Transverse colon (tissue), 3 donors: ENCODE measurements around the gene MEAF6.

Source experiments
- EP300 ChIP-seq: sonication (generic); formaldehyde crosslinking; IDR thresholded peaks from one replicate; pipeline ENCODE4 v1.6.1; 2017; ENCODE audit warnings: antibody characterized with exemption, low read depth
- POLR2A ChIP-seq: fragments of 450-650 bp; IDR thresholded peaks from one replicate; pipeline ENCODE4 v1.6.1; 2016; ENCODE audit warnings: antibody characterized with exemption, mild to moderate bottlenecking, moderate library complexity
- TF ChIP-seq, protein P1 (sequence below), 5 experiments: fragments of 200-600 bp in 3 of 5; fragments of 450-650 bp in 2 of 5; sonication (generic) in 3 of 5; IDR thresholded peaks; 1 replicate in 2 of 5; 2 replicates in 3 of 5; pipeline ENCODE4 v1.5.1; 2016 to 2017; ENCODE audit warnings: antibody characterized with exemption in 5 of 5, inconsistent platforms in 3 of 5, mild to moderate bottlenecking in 2 of 5, moderate library complexity in 1 of 5

DNA sequence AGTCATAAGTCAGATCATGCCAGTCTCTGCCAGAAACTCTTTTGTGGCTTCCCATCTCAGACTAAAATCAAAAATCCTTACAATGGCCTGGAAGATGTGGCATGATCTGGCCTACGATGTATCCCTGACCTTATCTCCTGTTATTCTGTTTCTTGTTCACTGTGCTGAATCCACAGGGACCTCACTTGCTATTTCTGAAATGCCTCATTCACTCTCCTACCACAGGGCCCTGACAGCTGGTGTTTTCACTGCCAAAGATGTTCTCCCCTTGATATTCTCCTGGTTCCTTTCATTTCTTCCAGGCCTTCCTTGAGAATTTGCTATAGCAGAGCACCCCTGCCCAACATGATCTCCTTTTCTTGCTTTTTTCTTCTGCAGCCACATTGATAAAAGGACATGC, 43.8 kb upstream of the MEAF6 start:
- TF ChIP-seq, protein P1, sequence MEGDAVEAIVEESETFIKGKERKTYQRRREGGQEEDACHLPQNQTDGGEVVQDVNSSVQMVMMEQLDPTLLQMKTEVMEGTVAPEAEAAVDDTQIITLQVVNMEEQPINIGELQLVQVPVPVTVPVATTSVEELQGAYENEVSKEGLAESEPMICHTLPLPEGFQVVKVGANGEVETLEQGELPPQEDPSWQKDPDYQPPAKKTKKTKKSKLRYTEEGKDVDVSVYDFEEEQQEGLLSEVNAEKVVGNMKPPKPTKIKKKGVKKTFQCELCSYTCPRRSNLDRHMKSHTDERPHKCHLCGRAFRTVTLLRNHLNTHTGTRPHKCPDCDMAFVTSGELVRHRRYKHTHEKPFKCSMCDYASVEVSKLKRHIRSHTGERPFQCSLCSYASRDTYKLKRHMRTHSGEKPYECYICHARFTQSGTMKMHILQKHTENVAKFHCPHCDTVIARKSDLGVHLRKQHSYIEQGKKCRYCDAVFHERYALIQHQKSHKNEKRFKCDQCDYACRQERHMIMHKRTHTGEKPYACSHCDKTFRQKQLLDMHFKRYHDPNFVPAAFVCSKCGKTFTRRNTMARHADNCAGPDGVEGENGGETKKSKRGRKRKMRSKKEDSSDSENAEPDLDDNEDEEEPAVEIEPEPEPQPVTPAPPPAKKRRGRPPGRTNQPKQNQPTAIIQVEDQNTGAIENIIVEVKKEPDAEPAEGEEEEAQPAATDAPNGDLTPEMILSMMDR (IDR thresholded peaks at IDR 0.05) = no peak
- TF ChIP-seq EP300 (no peak), POLR2A (no peak)
